Peyer's patch (tissue), 4 donors: ENCODE measurements around the gene GLB1L3.

Experiments used
- CTCF ChIP-seq, 6 experiments: fragments of 450-650 bp in 4 of 6; fragments of 200-600 bp in 2 of 6; sonication (generic) in 1 of 6; IDR thresholded peaks; one replicate each; pipeline ENCODE4 v1.5.1; 2017 to 2019; ENCODE audit warnings: antibody characterized with exemption in 6 of 6, mild to moderate bottlenecking in 3 of 6, moderate library complexity in 1 of 6
- POLR2A ChIP-seq, 2 donors: fragments of 450-650 bp; IDR thresholded peaks; one replicate each; pipeline ENCODE4 v1.5.1; 2017; ENCODE audit warnings: antibody characterized with exemption in 2 of 2, mild to moderate bottlenecking in 2 of 2, moderate library complexity in 2 of 2

DNA sequence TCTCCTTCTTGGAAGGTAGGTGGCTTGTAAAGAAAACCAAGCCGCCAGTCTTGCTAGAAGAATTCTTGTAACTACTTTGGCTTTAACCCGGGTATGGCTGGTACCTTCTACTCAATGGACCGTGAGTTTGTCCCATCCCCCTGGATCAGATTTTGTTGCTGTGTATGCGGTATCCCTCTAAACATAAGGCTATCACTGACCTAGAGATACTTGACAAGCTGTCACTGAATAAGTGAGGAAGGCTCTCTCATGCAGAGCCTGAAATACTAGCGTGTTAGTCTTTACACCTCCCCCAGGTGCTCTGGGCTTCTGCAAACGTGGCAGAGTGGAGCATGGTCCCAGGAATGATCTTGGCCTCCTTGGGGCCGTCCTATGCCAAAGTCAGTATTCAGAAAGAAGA lies 90.1 kb downstream of the GLB1L3 start:
- TF ChIP-seq CTCF (IDR thresholded peaks at IDR 0.05) (no peak), POLR2A (IDR thresholded peaks at IDR 0.05) (no peak)
